Ishikawa (cell line): ENCODE data around the gene PCNT.

ENCODE experiments used
- CEBPB ChIP-seq: IDR thresholded peaks from 2 replicates; pipeline ENCODE4 v1.6.1; 2012
- CREB1 ChIP-seq: IDR thresholded peaks from 2 replicates; pipeline ENCODE4 v1.6.1; 2012; ENCODE audit warnings: low read depth
- EGR1 ChIP-seq: IDR thresholded peaks from 2 replicates; pipeline ENCODE4 v1.6.1; 2012
- EP300 ChIP-seq: IDR thresholded peaks from 2 replicates; pipeline ENCODE4 v1.6.1; 2012; ENCODE audit warnings: borderline replicate concordance
- MAX ChIP-seq: IDR thresholded peaks from 2 replicates; pipeline ENCODE4 v1.6.1; 2012
- NFIC ChIP-seq: IDR thresholded peaks from 2 replicates; pipeline ENCODE4 v1.6.1; 2012
- TAF1 ChIP-seq: IDR thresholded peaks from 2 replicates; pipeline ENCODE4 v1.6.1; 2012; ENCODE audit warnings: low read depth, mild to moderate bottlenecking
- TEAD4 ChIP-seq: IDR thresholded peaks from 2 replicates; pipeline ENCODE4 v1.6.1; 2012
- USF1 ChIP-seq: IDR thresholded peaks from 2 replicates; pipeline ENCODE4 v1.6.1; 2012
- YY1 ChIP-seq: IDR thresholded peaks from 2 replicates; pipeline ENCODE4 v1.6.1; 2012; ENCODE audit warnings: low read depth
- ZBTB7A ChIP-seq: IDR thresholded peaks from 2 replicates; pipeline ENCODE4 v1.6.1; 2012; ENCODE audit warnings: low read depth

GRCh38 chr21:46286648-46287002 lies 37.3 kb upstream of the PCNT start:
- TF ChIP-seq CREB1 (no peak), MAX (no peak), YY1 (no peak), TAF1 (no peak), ZBTB7A (no peak), EP300 (no peak), TEAD4 (no peak), USF1 (no peak), EGR1 (no peak), CEBPB (no peak), NFIC (no peak)
